ENCODE data around the gene ASPM. TPM values are rescaled to one million over a fixed set of nuclear protein-coding genes. Genes with fewer than 3 reads are reported as not detected.

ASPM gene
- polyA plus RNA-seq, 3 donors, result 0.01 to 0.08 (median 0.05) TPM

Other genes starting within 250 kb of the ASPM start
- not detected for gene CFHR2, start 202.9 kb downstream of the ASPM start, polyA plus RNA-seq
- gene CFHR5, start 169.1 kb downstream of the ASPM start, polyA plus RNA-seq, result not detected
- not detected for gene F13B, start 79.4 kb downstream of the ASPM start, polyA plus RNA-seq
- gene ZBTB41, start 54.6 kb upstream of the ASPM start, polyA plus RNA-seq, result 1 to 10 TPM in 2 of 3 donors, under 1 TPM in 1; 0.95 to 1.5 (median 1.3) TPM
- not detected for gene CRB1, start 121.6 kb upstream of the ASPM start, polyA plus RNA-seq